Activated T-helper 17 cell treated with anti-CD3 and anti-CD28 coated beads, Interleukin-2, amount 50 U/mL, for 72 hours (primary cell): ENCODE measurements around the gene FARS2. TPM values are rescaled to one million over a fixed set of nuclear protein-coding genes. Genes with fewer than 3 reads are reported as not detected.

ENCODE experiments used
- ATAC-seq: fragments of 150-1000 bp; cut with Tn5 transposase; replicated peaks from 2 replicates; pipeline ENCODE4 v1.10.0; 2021; ENCODE audit warnings: mild to moderate bottlenecking, moderate library complexity
- H3K27ac Mint-ChIP-seq: one replicate; pipeline ENCODE4 v1.8.0; 2022; ENCODE audit warnings: mixed read lengths
- H3K27me3 Mint-ChIP-seq: one replicate; pipeline ENCODE4 v1.8.0; 2022; ENCODE audit warnings: mixed read lengths
- H3K36me3 Mint-ChIP-seq: one replicate; pipeline ENCODE4 v1.8.0; 2022; ENCODE audit warnings: low read depth, mild to moderate bottlenecking, mixed read lengths
- H3K4me1 Mint-ChIP-seq: one replicate; pipeline ENCODE4 v1.8.0; 2022; ENCODE audit warnings: mixed read lengths
- H3K4me3 Mint-ChIP-seq: one replicate; pipeline ENCODE4 v1.8.0; 2022; ENCODE audit warnings: mild to moderate bottlenecking, mixed read lengths
- H3K9me3 Mint-ChIP-seq: one replicate; pipeline ENCODE4 v1.8.0; 2022; ENCODE audit warnings: mixed read lengths
- total RNA-seq, 2 donors: library from RNA; stranded (reverse); gene quantifications; one replicate each; pipeline ENCODE4 v1.2.3, GENCODE V29; 2022

FARS2 gene
- total RNA-seq, 2 donors from 2014 or later: 19.3 to 48.3 TPM

GRCh38 chr6:5238336-5238735, 23.0 kb upstream of the FARS2 start:
- Mint-ChIP-seq H3K4me1 (no peaks in the 10 kb centered on the region), H3K36me3 (peaks cover 38% of the 10 kb centered on the region), H3K27me3 (no peaks in the 10 kb centered on the region), H3K9me3 (no peaks in the 10 kb centered on the region), H3K4me3 (no peak overlapping the region), H3K27ac (no peak overlapping the region)
- ATAC-seq: no peak

- no peak overlapping the region for H3K27ac Mint-ChIP-seq
- no peak overlapping the region for H3K4me3 Mint-ChIP-seq
- no peaks in the 10 kb centered on the region for H3K4me1 Mint-ChIP-seq
- H3K9me3 Mint-ChIP-seq: no peaks in the 10 kb centered on the region
- peaks cover 23% of the 10 kb centered on the region for H3K36me3 Mint-ChIP-seq
- H3K27me3 Mint-ChIP-seq: no peaks in the 10 kb centered on the region
- ATAC-seq: no peak
These were observed 20.1 kb upstream of the FARS2 start for GRCh38 chr6:5241252-5241651.

- no peaks in the 10 kb centered on the region for H3K4me1 Mint-ChIP-seq
- H3K36me3 Mint-ChIP-seq: peaks cover 23% of the 10 kb centered on the region
- no peak overlapping the region for H3K4me3 Mint-ChIP-seq
- no peaks in the 10 kb centered on the region for H3K9me3 Mint-ChIP-seq
- no peaks in the 10 kb centered on the region for H3K27me3 Mint-ChIP-seq
- no peak for ATAC-seq
- H3K27ac Mint-ChIP-seq: no peak overlapping the region
These were observed 18.2 kb upstream of the FARS2 start for GRCh38 chr6:5243069-5243468.

GRCh38 chr6:5246141-5247097, 14.9 kb upstream of the FARS2 start:
- no peak for ATAC-seq
- H3K9me3 Mint-ChIP-seq: no peaks in the 10 kb centered on the region
- no peak overlapping the region for H3K4me3 Mint-ChIP-seq
- no peak overlapping the region for H3K27ac Mint-ChIP-seq
- H3K27me3 Mint-ChIP-seq: no peaks in the 10 kb centered on the region
- H3K36me3 Mint-ChIP-seq: peaks cover 10% of the 10 kb centered on the region
- H3K4me1 Mint-ChIP-seq: peaks cover 5% of the 10 kb centered on the region

GRCh38 chr6:5247201-5247600, 14.1 kb upstream of the FARS2 start:
- no peak for ATAC-seq
- peaks cover 9% of the 10 kb centered on the region for H3K36me3 Mint-ChIP-seq
- no peak overlapping the region for H3K4me3 Mint-ChIP-seq
- H3K9me3 Mint-ChIP-seq: no peaks in the 10 kb centered on the region
- H3K4me1 Mint-ChIP-seq: peaks cover 5% of the 10 kb centered on the region
- H3K27me3 Mint-ChIP-seq: no peaks in the 10 kb centered on the region
- no peak overlapping the region for H3K27ac Mint-ChIP-seq

GRCh38 chr6:5248302-5249098, 12.8 kb upstream of the FARS2 start:
- Mint-ChIP-seq H3K9me3 (no peaks in the 10 kb centered on the region), H3K4me1 (peaks cover 5% of the 10 kb centered on the region), H3K27me3 (no peaks in the 10 kb centered on the region), H3K27ac (no peak overlapping the region), H3K4me3 (no peak overlapping the region), H3K36me3 (peaks cover 19% of the 10 kb centered on the region)
- no peak for ATAC-seq

- no peaks in the 10 kb centered on the region for H3K9me3 Mint-ChIP-seq
- peaks cover 6% of the 10 kb centered on the region for H3K4me1 Mint-ChIP-seq
- ATAC-seq: no peak
- no peak overlapping the region for H3K4me3 Mint-ChIP-seq
- H3K27me3 Mint-ChIP-seq: no peaks in the 10 kb centered on the region
- peaks cover 30% of the 10 kb centered on the region for H3K36me3 Mint-ChIP-seq
- H3K27ac Mint-ChIP-seq: no peak overlapping the region
These were observed 11.7 kb upstream of the FARS2 start for GRCh38 chr6:5249451-5250122.

GRCh38 chr6:5250451-5250850, 10.9 kb upstream of the FARS2 start:
- H3K27ac Mint-ChIP-seq: no peak overlapping the region
- H3K9me3 Mint-ChIP-seq: no peaks in the 10 kb centered on the region
- H3K4me1 Mint-ChIP-seq: peaks cover 12% of the 10 kb centered on the region
- no peak overlapping the region for H3K4me3 Mint-ChIP-seq
- H3K36me3 Mint-ChIP-seq: peaks cover 37% of the 10 kb centered on the region
- no peak for ATAC-seq
- H3K27me3 Mint-ChIP-seq: no peaks in the 10 kb centered on the region

- no peak overlapping the region for H3K27ac Mint-ChIP-seq
- H3K4me1 Mint-ChIP-seq: peaks cover 12% of the 10 kb centered on the region
- ATAC-seq: no peak
- no peaks in the 10 kb centered on the region for H3K27me3 Mint-ChIP-seq
- no peak overlapping the region for H3K4me3 Mint-ChIP-seq
- H3K36me3 Mint-ChIP-seq: peaks cover 37% of the 10 kb centered on the region
- no peaks in the 10 kb centered on the region for H3K9me3 Mint-ChIP-seq
These were observed 10.4 kb upstream of the FARS2 start for GRCh38 chr6:5250911-5251310.

- H3K4me3 Mint-ChIP-seq: no peak overlapping the region
- no peaks in the 10 kb centered on the region for H3K27me3 Mint-ChIP-seq
- no peak overlapping the region for H3K27ac Mint-ChIP-seq
- no peaks in the 10 kb centered on the region for H3K9me3 Mint-ChIP-seq
- ATAC-seq: no peak
- H3K36me3 Mint-ChIP-seq: peaks cover 67% of the 10 kb centered on the region
- peaks cover 31% of the 10 kb centered on the region for H3K4me1 Mint-ChIP-seq
These were observed 4.4 kb upstream of the FARS2 start for GRCh38 chr6:5256952-5257351.

GRCh38 chr6:5257400-5257799, 3.9 kb upstream of the FARS2 start:
- Mint-ChIP-seq H3K9me3 (no peaks in the 10 kb centered on the region), H3K27ac (no peak overlapping the region), H3K27me3 (no peaks in the 10 kb centered on the region), H3K4me1 (peaks cover 31% of the 10 kb centered on the region), H3K36me3 (peaks cover 66% of the 10 kb centered on the region), H3K4me3 (no peak overlapping the region)
- ATAC-seq: no peak

GRCh38 chr6:5259428-5259827, 1.9 kb upstream of the FARS2 start:
- Mint-ChIP-seq H3K27ac (peak overlapping the region; percentile 100), H3K27me3 (no peaks in the 10 kb centered on the region)

GRCh38 chr6:5260111-5260620, 1.1 kb upstream of the FARS2 start:
- H3K9me3 Mint-ChIP-seq: no peaks in the 10 kb centered on the region
- peaks cover 40% of the 10 kb centered on the region for H3K36me3 Mint-ChIP-seq
- H3K4me1 Mint-ChIP-seq: peaks cover 24% of the 10 kb centered on the region
- ATAC-seq: peak; percentile 72
- H3K27me3 Mint-ChIP-seq: no peaks in the 10 kb centered on the region
- H3K27ac Mint-ChIP-seq: peak overlapping the region; percentile 100
- peak overlapping the region; percentile 96 for H3K4me3 Mint-ChIP-seq

More at GRCh38 chr6:5259428-5259827, 1.9 kb upstream of the FARS2 start:
- peaks cover 31% of the 10 kb centered on the region for H3K4me1 Mint-ChIP-seq
- peaks cover 47% of the 10 kb centered on the region for H3K36me3 Mint-ChIP-seq
- H3K9me3 Mint-ChIP-seq: no peaks in the 10 kb centered on the region
- no peak for ATAC-seq
- H3K4me3 Mint-ChIP-seq: peak overlapping the region; percentile 96

- peak overlapping the region; percentile 96 for H3K4me3 Mint-ChIP-seq
- ATAC-seq: no peak
- peaks cover 45% of the 10 kb centered on the region for H3K36me3 Mint-ChIP-seq
- H3K4me1 Mint-ChIP-seq: peaks cover 31% of the 10 kb centered on the region
- H3K27me3 Mint-ChIP-seq: no peaks in the 10 kb centered on the region
- peak overlapping the region; percentile 100 for H3K27ac Mint-ChIP-seq
- H3K9me3 Mint-ChIP-seq: no peaks in the 10 kb centered on the region
These were observed 314 bp downstream of the FARS2 start for GRCh38 chr6:5261545-5262109.
